ENCODE results near the gene ADAMTS6.
"Not testable (repeated sequence)": the region's sequence is repeated elsewhere in the genome, so short reads cannot be mapped to it uniquely, and the experiment has no call there.

The ADAMTS6 gene

GRCh38 chr5:65359981-65360380 lies 121.7 kb downstream of the ADAMTS6 start:
- no peak for DNase-seq

- DNase-seq = no peak
Observed at GRCh38 chr5:65359569-65359968, 122.2 kb downstream of the ADAMTS6 start.

GRCh38 chr5:65356274-65356673 lies 125.4 kb downstream of the ADAMTS6 start:
- DNase-seq = no peak

GRCh38 chr5:65355301-65355700 lies 126.4 kb downstream of the ADAMTS6 start:
- DNase-seq = no peak

GRCh38 chr5:65341835-65342234 lies 139.9 kb downstream of the ADAMTS6 start:
- DNase-seq = no peak

- no peak for DNase-seq
Observed at GRCh38 chr5:65338606-65339151, 143.0 kb downstream of the ADAMTS6 start.

GRCh38 chr5:65334077-65334476 lies 147.6 kb downstream of the ADAMTS6 start:
- no peak for DNase-seq

GRCh38 chr5:65332591-65332990 lies 149.1 kb downstream of the ADAMTS6 start:
- no peak for DNase-seq

- DNase-seq = no peak
Observed at GRCh38 chr5:65329266-65329665, 152.5 kb downstream of the ADAMTS6 start.

- DNase-seq = no peak
Observed at GRCh38 chr5:65327582-65327981, 154.1 kb downstream of the ADAMTS6 start.

- DNase-seq = no peak
Observed at GRCh38 chr5:65326922-65327321, 154.8 kb downstream of the ADAMTS6 start.

- DNase-seq = no peak
Observed at GRCh38 chr5:65324226-65324625, 157.5 kb downstream of the ADAMTS6 start.

GRCh38 chr5:65320704-65321103 lies 161.0 kb downstream of the ADAMTS6 start:
- DNase-seq = not testable (repeated sequence)

- no peak for DNase-seq
Observed at GRCh38 chr5:65320250-65320649, 161.5 kb downstream of the ADAMTS6 start.

- no peak for DNase-seq
Observed at GRCh38 chr5:65307931-65308330, 173.8 kb downstream of the ADAMTS6 start.

- no peak for DNase-seq
Observed at GRCh38 chr5:65307088-65307487, 174.6 kb downstream of the ADAMTS6 start.

GRCh38 chr5:65305913-65306312 lies 175.8 kb downstream of the ADAMTS6 start:
- no peak for DNase-seq

GRCh38 chr5:65299861-65300260 lies 181.9 kb downstream of the ADAMTS6 start:
- DNase-seq = no peak

- no peak for DNase-seq
Observed at GRCh38 chr5:65296067-65296466, 185.7 kb downstream of the ADAMTS6 start.

GRCh38 chr5:65292196-65292595 lies 189.5 kb downstream of the ADAMTS6 start:
- no peak for DNase-seq

- no peak for DNase-seq
Observed at GRCh38 chr5:65290677-65291076, 191.0 kb downstream of the ADAMTS6 start.

GRCh38 chr5:65288657-65289056 lies 193.1 kb downstream of the ADAMTS6 start:
- DNase-seq = peak; percentile 28

- DNase-seq = no peak
Observed at GRCh38 chr5:65279603-65280002, 202.1 kb downstream of the ADAMTS6 start.

GRCh38 chr5:65276178-65276890 lies 205.4 kb downstream of the ADAMTS6 start:
- peak; percentile 70 for DNase-seq

- DNase-seq = no peak
Observed at GRCh38 chr5:65271906-65272305, 209.8 kb downstream of the ADAMTS6 start.
